H1 (cell line): ENCODE measurements around the gene RERE. TPM values are rescaled to one million over a fixed set of nuclear protein-coding genes. Genes with fewer than 3 reads are reported as not detected.

Source experiments
- CTCF ChIA-PET: fragments of 300-600 bp; sonication (Branson Sonifier 250); formaldehyde crosslinking; loops from one replicate; lab custom pipeline; 2021; ENCODE audit not compliant: partially characterized antibody; lab: Charles Lee
- POLR2A ChIA-PET: fragments of 300-600 bp; sonication (Branson Sonifier 250); formaldehyde crosslinking; loops from one replicate; lab custom pipeline; 2021; ENCODE audit warnings: inconsistent platforms; ENCODE audit not compliant: partially characterized antibody; lab: Charles Lee
- DNase-seq, 2 experiments: peaks; one replicate each; pipeline versions ENCODE4 v3.0.0 to v3.0.0-alpha.2; 2010 to 2022; ENCODE audit warnings: low spot score in 2 of 2, low read depth in 1 of 2, mixed read lengths in 1 of 2
- FAIRE-seq: peaks from 2 replicates; lab custom pipeline; 2011; peaks lifted over from hg19 to GRCh38; lab: Jason Lieb, UNC
- H2AFZ ChIP-seq: 2 replicates; pipeline ENCODE4 v1.8.1; 2012; ENCODE audit warnings: low read length, inconsistent platforms
- H2AK5ac ChIP-seq: 2 replicates; pipeline ENCODE4 v1.6.1; 2013; ENCODE audit warnings: low read depth, low read length
- H2BK120ac ChIP-seq: replicated peaks from 2 replicates; pipeline ENCODE3; 2013; ENCODE audit warnings: low read depth, low read length, inconsistent platforms
- H2BK12ac ChIP-seq: 2 replicates; pipeline ENCODE4 v1.6.1; 2013; ENCODE audit warnings: low read depth, low read length
- H2BK15ac ChIP-seq: 2 replicates; pipeline ENCODE4 v1.6.1; 2013; ENCODE audit warnings: low read length
- H2BK20ac ChIP-seq: 2 replicates; pipeline ENCODE4 v1.6.1; 2013; ENCODE audit warnings: low read length
- H2BK5ac ChIP-seq: 2 replicates; pipeline ENCODE4 v1.6.1; 2013; ENCODE audit warnings: low read depth, low read length
- H3K14ac ChIP-seq: 2 replicates; pipeline ENCODE4 v1.6.1; 2013; ENCODE audit warnings: inconsistent platforms; ENCODE audit not compliant: insufficient read length
- H3K18ac ChIP-seq: 2 replicates; pipeline ENCODE4 v1.6.1; 2013; ENCODE audit warnings: low read length; ENCODE audit errors: extremely low read depth
- H3K23ac ChIP-seq: 2 replicates; pipeline ENCODE4 v1.6.1; 2013; ENCODE audit warnings: inconsistent platforms; ENCODE audit not compliant: insufficient read length
- H3K23me2 ChIP-seq: 2 replicates; pipeline ENCODE4 v1.6.1; 2013; ENCODE audit warnings: low read depth, low read length
- H3K27ac ChIP-seq: 2 replicates; pipeline ENCODE4 v1.6.1; 2011; ENCODE audit warnings: low read depth, low read length, inconsistent platforms
- H3K27me3 ChIP-seq, 4 experiments: replicated peaks in 1 of 4; 1 replicate in 1 of 4; 2 replicates in 3 of 4; pipeline versions ENCODE4 v1.6.1 to v1.8.1; 2011 to 2013; ENCODE audit warnings: low read length in 3 of 4, mild to moderate bottlenecking in 3 of 4, inconsistent platforms in 2 of 4, mixed read lengths in 2 of 4, moderate library complexity in 1 of 4; ENCODE audit not compliant: control insufficient read depth in 3 of 4, insufficient read depth in 3 of 4; ENCODE audit errors: extremely low read depth in 1 of 4
- H3K36me3 ChIP-seq, 4 experiments: 2 replicates each; pipeline versions ENCODE4 v1.6.1 to v1.8.1; 2011 to 2013; ENCODE audit warnings: mild to moderate bottlenecking in 4 of 4, low read length in 3 of 4, moderate library complexity in 2 of 4, control low read depth in 1 of 4, inconsistent platforms in 1 of 4; ENCODE audit not compliant: insufficient read depth in 4 of 4, control insufficient read depth in 2 of 4
- H3K4ac ChIP-seq: replicated peaks from 2 replicates; pipeline ENCODE3; 2013; ENCODE audit warnings: low read length, low read depth, mixed read lengths, inconsistent platforms; ENCODE audit not compliant: insufficient read length
- H3K4me1 ChIP-seq, 4 experiments: replicated peaks in 1 of 4; 1 replicate in 1 of 4; 2 replicates in 3 of 4; pipeline versions ENCODE4 v1.6.1 to v1.8.1; 2011 to 2013; ENCODE audit warnings: low read length in 3 of 4, inconsistent platforms in 2 of 4, mixed read lengths in 1 of 4; ENCODE audit not compliant: insufficient read depth in 4 of 4, control insufficient read depth in 3 of 4
- H3K4me2 ChIP-seq, 2 experiments: 2 replicates each; pipeline versions ENCODE4 v1.6.1 to v1.8.1; 2011 to 2013; ENCODE audit warnings: low read depth in 2 of 2, low read length in 2 of 2, control low read depth in 1 of 2, inconsistent platforms in 1 of 2, mild to moderate bottlenecking in 1 of 2; ENCODE audit not compliant: insufficient read depth in 1 of 2
- H3K4me3 ChIP-seq, 4 experiments: fragments of 200-600, 300-600 bp in 1 of 4; sonication (generic), shearing (Covaris generic), sonication (Bioruptor Twin) in 1 of 4; 2 replicates each; pipeline versions ENCODE4 v1.5.1 to v1.8.1; 2011 to 2016; ENCODE audit warnings: low read length in 4 of 4, low read depth in 3 of 4, control low read depth in 2 of 4, inconsistent platforms in 2 of 4, mild to moderate bottlenecking in 2 of 4, mixed read lengths in 1 of 4, moderate library complexity in 1 of 4; ENCODE audit not compliant: insufficient read depth in 2 of 4; ENCODE audit errors: extremely low read depth in 1 of 4
- H3K56ac ChIP-seq: replicated peaks from 2 replicates; pipeline ENCODE3; 2013; ENCODE audit warnings: low read depth, mild to moderate bottlenecking, mixed read lengths, low read length, inconsistent platforms; ENCODE audit not compliant: insufficient read length
- H3K79me1 ChIP-seq: 2 replicates; pipeline ENCODE4 v1.6.1; 2013; ENCODE audit warnings: low read depth, low read length, control low read depth
- H3K79me2 ChIP-seq, 2 experiments: 2 replicates each; pipeline versions ENCODE4 v1.6.1 to v1.8.1; 2012 to 2013; ENCODE audit warnings: low read length in 2 of 2, mild to moderate bottlenecking in 2 of 2, inconsistent platforms in 1 of 2; ENCODE audit not compliant: insufficient read depth in 2 of 2, control insufficient read depth in 1 of 2
- H3K9ac ChIP-seq, 4 experiments: replicated peaks in 1 of 4; 1 replicate in 1 of 4; 2 replicates in 3 of 4; pipeline versions ENCODE4 v1.6.1 to v1.8.1; 2011 to 2013; ENCODE audit warnings: low read depth in 3 of 4, low read length in 3 of 4, control low read depth in 2 of 4, mild to moderate bottlenecking in 2 of 4, moderate library complexity in 2 of 4, inconsistent platforms in 1 of 4; ENCODE audit errors: extremely low read depth in 1 of 4
- H3K9me3 ChIP-seq, 2 experiments: 2 replicates each; pipeline versions ENCODE4 v1.6.1 to v1.8.1; 2012 to 2013; ENCODE audit warnings: mild to moderate bottlenecking in 2 of 2, moderate library complexity in 2 of 2, control low read depth in 1 of 2, inconsistent platforms in 1 of 2, low read depth in 1 of 2, low read length in 1 of 2, mixed read lengths in 1 of 2; ENCODE audit not compliant: insufficient read depth in 2 of 2
- H4K20me1 ChIP-seq, 2 experiments: replicated peaks in 1 of 2; 2 replicates each; pipeline versions ENCODE3 to v1.8.1; 2011 to 2013; ENCODE audit warnings: inconsistent platforms in 2 of 2, low read length in 2 of 2, mild to moderate bottlenecking in 1 of 2; ENCODE audit not compliant: insufficient read depth in 2 of 2, control insufficient read depth in 1 of 2
- H4K5ac ChIP-seq: 2 replicates; pipeline ENCODE4 v1.6.1; 2013; ENCODE audit warnings: low read length, low read depth, mixed read lengths, inconsistent platforms; ENCODE audit not compliant: insufficient read length
- H4K8ac ChIP-seq: 2 replicates; pipeline ENCODE4 v1.8.0; 2013; ENCODE audit warnings: mild to moderate bottlenecking, moderate library complexity, low read length, inconsistent platforms; ENCODE audit not compliant: insufficient read depth; ENCODE audit errors: extremely low read depth
- H4K91ac ChIP-seq: replicated peaks from 2 replicates; pipeline ENCODE3; 2013; ENCODE audit warnings: low read length, mixed read lengths, inconsistent platforms; ENCODE audit not compliant: insufficient read length
- ATF2 ChIP-seq: IDR thresholded peaks from 2 replicates; pipeline ENCODE4 v1.6.1; 2012; ENCODE audit warnings: low read length, inconsistent platforms
- BCL11A ChIP-seq, 2 experiments: IDR thresholded peaks; one replicate each; pipeline ENCODE4 v1.6.1; 2011; ENCODE audit warnings: low read depth in 2 of 2, low read length in 2 of 2, mild to moderate bottlenecking in 2 of 2
- CHD2 ChIP-seq: IDR thresholded peaks from 2 replicates; pipeline ENCODE4 v1.6.1; 2012; ENCODE audit warnings: low read length, improper control_type of control experiment
- CTBP2 ChIP-seq: IDR thresholded peaks from 2 replicates; pipeline ENCODE4 v1.7.0; 2011; ENCODE audit warnings: borderline replicate concordance, mild to moderate bottlenecking, moderate library complexity, mixed read lengths, low read length; ENCODE audit not compliant: insufficient read depth, insufficient read length
- E2F6 ChIP-seq: IDR thresholded peaks from 2 replicates; pipeline ENCODE4 v1.6.1; 2012; ENCODE audit warnings: inconsistent platforms
- GABPA ChIP-seq: IDR thresholded peaks from 2 replicates; pipeline ENCODE4 v1.6.1; 2011; ENCODE audit warnings: mild to moderate bottlenecking, low read length, moderate library complexity, borderline replicate concordance; ENCODE audit not compliant: insufficient read depth
- HDAC2 ChIP-seq, 2 experiments: fragments of 300-600 bp in 1 of 2; sonication (generic) in 1 of 2; IDR thresholded peaks; 2 replicates each; pipeline ENCODE4 v1.6.1; 2011 to 2012; ENCODE audit warnings: low read depth in 2 of 2, low read length in 2 of 2, mild to moderate bottlenecking in 2 of 2, moderate library complexity in 2 of 2, borderline replicate concordance in 1 of 2, inconsistent platforms in 1 of 2
- RAD21 ChIP-seq, 2 experiments: IDR thresholded peaks in 1 of 2; conservative IDR thresholded peaks in 1 of 2; 2 replicates each; pipeline ENCODE4 v1.6.1; 2011; ENCODE audit warnings: low read depth in 2 of 2, low read length in 2 of 2, improper control_type of control experiment in 1 of 2, inconsistent platforms in 1 of 2, mild to moderate bottlenecking in 1 of 2, moderate library complexity in 1 of 2
- SAP30 ChIP-seq: fragments of 300-600 bp; sonication (generic); IDR thresholded peaks from 2 replicates; pipeline ENCODE4 v1.7.1; 2012; ENCODE audit warnings: low read length, moderate library complexity, mild to moderate bottlenecking, inconsistent platforms; ENCODE audit not compliant: insufficient read depth, insufficient replicate concordance
- YY1 ChIP-seq: IDR thresholded peaks from 2 replicates; pipeline ENCODE4 v1.6.1; 2011; ENCODE audit warnings: low read depth, mild to moderate bottlenecking, low read length
- WGBS, 2 experiments: shearing (Covaris generic) in 1 of 2; methylation state at CpG; one replicate each; pipeline versions ENCODE4 v1.1.6 to v1.1.7; 2013 to 2015; ENCODE audit warnings: low lambda C conversion rate in 2 of 2, mixed read lengths in 2 of 2, inconsistent platforms in 1 of 2, low coverage in 1 of 2, missing lambda C conversion rate in 1 of 2; ENCODE audit not compliant: insufficient replicate concordance in 2 of 2, insufficient coverage in 1 of 2, insufficient read length in 1 of 2; ENCODE audit errors: extremely low coverage in 1 of 2, missing lambda C conversion rate in 1 of 2; 5-methylcytosine and 5-hydroxymethylcytosine counted together
- polyA plus RNA-seq, 7 experiments: library from polyadenylated mRNA; depleted of rRNA in 3 of 7; stranded (reverse) in 5 of 7; unstranded in 2 of 7; fragments of >200 nt in 5 of 7; fragments of 200-250 nt in 2 of 7; gene quantifications; 1 replicate in 5 of 7; 2 replicates in 1 of 7; 4 replicates in 1 of 7; pipeline versions ENCODE4 v1.2.1 to v1.2.3, GENCODE V29; 2011 to 2013; ENCODE audit warnings: missing spikeins in 2 of 7, mixed read lengths in 2 of 7
- total RNA-seq: library from RNA; stranded (reverse); fragmentation: NEBNext Ultra II Directional; extraction: Animal tissue kit (Norgen Biotek cat#: 25700); gene quantifications from 2 replicates; pipeline ENCODE4 v1.2.1, GENCODE V29; 2021

RERE gene
- total and polyA plus RNA-seq, 2 of the 8 experiments (the other 6 are each of a cell fraction or from before 2014, with no cell fraction given): 15.3 to 142 TPM

- Histone ChIP-seq H3K27ac (no peak overlapping the region), H3K4me1 (peaks cover 0 to 4% (median under 1%) of the 10 kb centered on the region in 4 experiments; a peak in 2 of 7 replicates), H4K5ac (no peak overlapping the region), H3K4ac (no peak overlapping the region), H3K18ac (no peak overlapping the region), H3K36me3 (no peaks in the 10 kb centered on the region), H3K23me2 (no peaks in the 10 kb centered on the region; the same call in 1 of the 2 replicates), H3K4me2 (no peak overlapping the region), H3K79me2 (peaks cover 2 to 81% of the 10 kb centered on the region in 2 experiments; a peak in 3 of 4 replicates), H4K91ac (no peak overlapping the region), H2BK20ac (no peak overlapping the region), H2AFZ (no peak overlapping the region), H4K20me1 (peaks cover 2 to 4% of the 10 kb centered on the region in 2 experiments), H4K8ac (no peak overlapping the region), H3K79me1 (peaks cover 2% of the 10 kb centered on the region; the same call in 1 of the 2 replicates), H3K14ac (no peak overlapping the region), H3K9me3 (no peaks in the 10 kb centered on the region), H3K27me3 (no peaks in the 10 kb centered on the region), H2AK5ac (no peak overlapping the region), H3K56ac (no peak overlapping the region), H3K4me3 (no peak overlapping the region), H2BK15ac (no peak overlapping the region), H3K9ac (no peak overlapping the region), H2BK120ac (no peak overlapping the region), H2BK12ac (no peak overlapping the region), H2BK5ac (no peak overlapping the region), H3K23ac (no peak overlapping the region)
- WGBS, 2 experiments: 92% methylated on average over 4 of the region's 4 CpGs; no CpG with 5 or more reads in 1 of the 2 experiments
- ChIA-PET CTCF (interaction anchor here (0.8 to 3.3 kb wide), 10 partner anchors 8 to 283 kb away, joined by 3 to 34 read pairs (median 4); no protein-coding TSS in a partner anchor), POLR2A (interaction anchor here (0.6 to 1.3 kb wide), 3 partner anchors 15 to 307 kb away, joined by 3 read pairs; no protein-coding TSS in a partner anchor)
- FAIRE-seq (no peak), DNase-seq (no peak)
- TF ChIP-seq GABPA: no peak
- TF ChIP-seq CTBP2: no peak
- no peak for TF ChIP-seq YY1
- no peak for TF ChIP-seq RAD21 (IDR thresholded peaks at IDR 0.05 in 1 of 2, conservative IDR thresholded peaks at IDR 0.05 in 1 of 2; ENCODE audit: low read depth in 2 of 2, low read length in 2 of 2)
- TF ChIP-seq ATF2: no peak
- TF ChIP-seq HDAC2 (IDR thresholded peaks at IDR 0.05; ENCODE audit: borderline replicate concordance in 1 of 2, low read depth in 2 of 2, low read length in 2 of 2): no peak
- no peak for TF ChIP-seq CHD2
- no peak for TF ChIP-seq SAP30
- no peak for TF ChIP-seq BCL11A (IDR thresholded peaks at IDR 0.05; ENCODE audit: low read depth in 2 of 2, low read length in 2 of 2)
- no peak for TF ChIP-seq E2F6
Measured at GRCh38 chr1:8569242-8569641, 248.2 kb downstream of the RERE start.
